NCI-H2171 (cell line): ENCODE measurements around the gene ZNF236.

ENCODE experiments used
- DNase-seq: peaks from one replicate; lab custom pipeline; 2025; lab: John Stamatoyannopoulos, UW

ZNF236 gene

DNA sequence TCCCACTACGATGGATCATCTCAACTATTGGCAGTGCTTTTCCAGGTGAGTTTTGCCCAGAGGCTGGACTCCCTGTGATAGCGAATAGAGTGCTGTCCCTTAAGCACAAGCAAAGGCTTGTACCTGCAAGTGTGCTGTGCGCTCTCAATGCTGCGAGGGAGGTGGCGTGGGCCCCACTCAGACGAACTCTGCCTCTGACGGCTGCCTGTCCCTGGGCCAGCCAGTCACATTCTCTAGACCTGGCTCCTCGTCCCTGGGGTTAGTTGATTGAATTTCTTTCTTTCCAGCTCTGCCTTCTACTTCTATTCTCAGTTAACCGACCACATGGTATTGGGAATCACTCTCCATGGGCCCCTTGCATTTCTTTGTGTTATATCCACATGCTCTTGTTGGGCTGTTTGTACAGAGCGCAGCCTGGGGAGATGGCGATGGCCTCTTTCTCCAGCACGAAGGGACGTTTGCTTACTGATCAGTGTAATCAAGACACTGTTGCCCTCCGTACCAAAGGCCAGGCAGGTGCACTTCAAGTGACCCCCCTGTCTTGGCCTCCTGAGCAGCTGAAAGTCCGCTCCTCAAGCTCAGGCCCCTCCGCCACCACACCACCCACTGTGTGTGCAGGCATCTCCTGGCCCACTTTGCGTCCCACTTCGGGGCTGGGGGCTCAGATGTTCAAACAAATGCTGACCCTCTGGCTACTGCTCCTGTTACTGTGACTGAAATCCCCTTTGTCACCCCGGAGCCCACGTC is 151.3 kb downstream of the ZNF236 start:
- DNase-seq = no peak

DNA sequence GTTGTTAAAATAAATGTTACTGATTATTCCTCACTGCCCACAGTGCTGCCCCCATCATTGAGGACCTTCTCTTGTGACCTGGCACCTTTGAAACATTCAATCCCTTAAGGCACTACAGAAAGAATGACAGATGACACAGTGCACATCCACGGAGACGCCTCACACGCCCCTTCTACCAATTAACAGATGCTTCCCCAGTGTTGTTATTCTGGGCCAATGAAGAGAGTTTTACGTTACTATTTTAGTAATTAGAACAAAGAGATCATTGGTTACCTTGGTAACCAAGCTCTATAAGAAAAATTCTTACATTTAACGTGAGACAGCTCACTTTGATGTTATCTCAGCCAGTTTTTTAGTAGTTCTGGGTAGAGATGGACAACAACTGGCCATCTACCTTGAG is 152.0 kb downstream of the ZNF236 start:
- no peak for DNase-seq

DNA sequence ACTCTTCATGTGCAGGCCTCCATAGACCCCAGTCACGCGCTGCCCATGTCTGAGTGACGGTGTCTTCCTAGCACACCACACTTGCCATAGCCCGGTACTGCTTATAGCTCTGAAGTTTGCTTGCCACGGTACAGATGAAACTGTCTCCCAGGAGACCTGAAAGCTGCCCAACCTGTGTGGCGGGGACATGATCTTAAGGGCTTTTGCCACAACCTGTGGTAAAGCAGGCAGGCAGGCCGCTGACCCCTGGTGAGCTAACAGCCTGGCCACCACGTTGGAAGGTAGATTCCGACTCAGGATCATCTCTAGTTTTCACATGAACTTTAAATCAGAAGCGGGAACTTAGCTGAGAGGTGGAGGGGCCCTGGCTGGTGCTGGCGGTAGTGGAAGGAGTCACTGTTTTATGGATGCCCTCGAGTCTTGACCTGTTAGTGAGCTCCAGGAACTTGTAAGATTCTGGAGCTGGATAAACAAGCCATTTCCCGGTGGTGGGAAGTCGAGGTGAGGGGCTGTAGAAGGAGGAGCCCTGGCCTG is 153.3 kb downstream of the ZNF236 start:
- DNase-seq = no peak

DNA sequence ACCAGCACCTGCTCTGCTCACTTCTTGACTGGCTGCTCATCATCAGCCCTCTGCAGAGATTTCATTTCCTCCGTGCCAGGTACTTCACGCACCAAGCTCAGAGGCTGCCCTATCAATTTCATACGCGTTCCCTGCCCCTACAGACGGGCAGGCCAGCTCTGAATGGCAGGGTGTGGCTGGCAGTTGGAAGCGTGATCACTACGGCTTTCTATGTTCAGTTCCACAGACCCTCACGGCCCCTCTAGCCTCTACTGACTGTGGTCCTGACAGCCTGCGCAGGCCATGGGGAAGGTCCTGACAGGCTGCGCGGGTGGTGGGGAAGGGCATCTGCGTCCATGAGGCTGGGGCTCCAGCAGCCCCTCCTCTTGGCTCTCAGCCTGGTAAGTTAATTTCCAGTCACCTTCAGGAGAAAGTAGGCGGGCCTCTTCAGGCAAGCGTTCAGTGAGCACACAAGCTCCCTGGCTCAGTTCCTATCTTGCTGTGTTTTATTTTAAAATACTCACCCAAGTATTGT is 154.8 kb downstream of the ZNF236 start:
- peak; percentile 29 for DNase-seq

DNA sequence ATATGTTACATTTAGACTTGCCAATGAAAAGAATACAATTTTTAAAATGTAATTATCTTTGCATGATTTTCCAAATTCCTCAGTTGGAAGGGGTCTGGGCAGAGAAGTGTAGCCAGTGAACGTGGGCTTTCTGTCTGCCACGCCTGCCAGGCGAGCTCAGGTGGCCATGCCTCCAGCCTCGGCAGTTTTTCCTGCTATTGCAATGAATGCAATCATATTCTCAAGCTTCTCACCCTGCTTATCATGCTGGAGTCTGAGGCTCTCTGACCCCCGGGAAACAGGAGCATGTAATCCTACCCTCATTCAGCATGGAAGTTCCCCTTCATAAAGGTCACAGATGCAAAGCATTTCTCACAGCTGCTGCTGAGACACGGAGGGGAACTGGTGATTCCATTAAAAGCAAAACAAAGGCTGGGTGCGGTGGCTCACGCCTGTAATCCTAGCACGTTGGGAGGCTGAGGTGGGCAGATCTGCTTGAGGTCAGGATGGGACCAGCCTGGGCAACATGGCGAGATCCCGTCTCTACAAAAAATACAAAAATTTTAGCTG is 155.4 kb downstream of the ZNF236 start:
- DNase-seq = peak; percentile 19

DNA sequence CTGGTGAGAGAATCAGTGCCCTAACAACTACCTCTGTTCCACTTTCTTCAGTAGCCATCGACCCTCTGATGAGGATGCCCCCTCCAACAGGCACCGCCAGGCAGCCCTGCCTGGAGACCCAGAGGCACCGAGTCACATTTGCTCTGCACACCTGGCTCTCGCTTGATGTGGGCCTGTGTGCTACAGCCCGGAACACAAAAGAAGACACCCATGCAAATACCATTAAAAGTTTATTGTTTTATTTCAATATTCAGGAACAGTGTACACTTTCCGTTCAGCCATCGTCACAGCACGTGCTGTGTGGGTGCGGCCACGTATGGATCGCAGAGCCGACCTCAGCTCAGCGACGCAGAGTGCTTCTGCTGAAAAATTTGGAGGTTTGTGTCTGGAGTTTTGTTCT is 156.3 kb downstream of the ZNF236 start:
- no peak for DNase-seq

DNA sequence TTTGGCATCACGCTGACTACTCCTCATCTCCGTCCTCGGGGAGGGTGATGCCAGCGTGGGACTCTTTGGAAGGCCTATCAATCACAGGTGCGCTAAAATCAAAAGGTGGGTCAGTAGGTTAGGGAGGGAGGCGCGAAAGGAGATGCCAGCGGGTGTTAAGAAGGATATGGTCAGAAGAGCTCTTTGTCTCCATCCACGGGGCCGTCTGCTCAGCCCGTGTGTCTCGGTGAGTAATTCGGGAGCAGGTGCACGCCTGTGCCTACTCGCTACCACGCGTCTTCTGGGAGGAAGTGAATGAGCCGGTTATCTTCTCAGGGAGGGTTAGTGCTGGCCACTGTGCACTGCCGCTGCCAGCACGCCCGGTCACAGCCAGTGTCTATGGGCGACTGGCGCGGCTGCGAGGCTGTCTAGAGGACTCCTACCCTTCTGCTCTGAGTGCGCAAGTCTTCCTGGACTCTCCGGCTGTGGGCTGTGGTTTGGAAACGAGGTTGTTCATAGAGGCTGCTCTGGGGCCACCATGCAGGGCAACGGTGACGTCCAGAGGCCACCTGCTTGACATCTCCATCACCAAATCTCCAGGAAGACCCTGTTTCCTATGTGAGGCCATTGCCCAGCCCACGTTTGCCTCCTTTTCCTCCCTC is 156.9 kb downstream of the ZNF236 start:
- DNase-seq = no peak

DNA sequence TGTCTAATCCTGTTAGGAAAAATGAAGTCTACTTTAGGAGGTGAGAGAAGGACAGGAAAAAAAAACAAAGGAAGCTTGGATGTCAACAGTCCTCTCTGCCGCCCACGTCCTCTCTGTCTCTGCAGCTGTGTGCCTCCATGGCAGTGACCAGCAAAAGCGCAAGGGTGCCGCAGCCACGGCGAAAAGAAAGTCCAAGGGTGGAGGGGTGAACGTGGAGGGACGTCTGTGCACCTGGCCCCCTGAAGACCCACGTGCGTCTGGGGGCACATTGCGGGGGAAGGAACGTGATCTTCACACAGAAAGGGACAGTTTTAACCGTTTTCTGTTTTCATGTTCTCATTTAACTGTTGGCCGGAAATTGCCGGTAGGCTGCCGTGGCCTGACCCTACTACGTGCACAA is 157.5 kb downstream of the ZNF236 start:
- no peak for DNase-seq

DNA sequence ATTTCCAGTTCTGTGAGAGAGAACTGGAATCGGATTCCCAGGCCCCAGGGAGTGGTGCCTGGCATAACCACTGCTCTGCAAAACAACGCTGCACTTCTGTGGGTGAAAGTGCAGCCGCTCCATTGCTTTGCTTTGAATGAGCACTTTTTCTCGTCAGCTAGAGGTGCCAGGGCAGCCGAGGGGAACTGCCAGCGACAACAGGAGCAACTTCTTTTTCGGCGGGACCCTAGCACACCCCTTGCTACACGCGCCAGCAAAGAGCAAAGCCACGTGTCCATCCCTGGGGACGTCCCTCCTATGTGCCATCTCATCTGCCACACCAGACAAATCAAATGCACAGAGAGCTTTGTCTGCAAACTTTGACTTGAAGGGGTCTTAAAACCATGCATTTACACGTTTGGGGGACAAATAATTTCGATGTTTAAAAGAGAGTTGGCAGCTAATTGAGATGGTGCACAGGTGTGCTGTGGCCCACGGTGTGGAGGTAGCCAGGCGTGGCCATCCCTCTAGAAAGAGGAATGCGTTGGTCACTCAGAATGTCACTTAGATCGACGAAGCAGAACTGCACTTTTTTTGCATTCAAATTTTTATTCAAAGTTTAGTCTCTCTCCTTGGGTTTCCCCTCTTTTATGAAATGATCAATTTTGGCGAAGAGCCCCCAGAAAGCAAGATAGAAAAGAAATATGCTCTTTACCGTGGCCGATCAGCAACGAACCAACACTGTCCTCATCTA is 158.5 kb downstream of the ZNF236 start:
- DNase-seq = no peak

DNA sequence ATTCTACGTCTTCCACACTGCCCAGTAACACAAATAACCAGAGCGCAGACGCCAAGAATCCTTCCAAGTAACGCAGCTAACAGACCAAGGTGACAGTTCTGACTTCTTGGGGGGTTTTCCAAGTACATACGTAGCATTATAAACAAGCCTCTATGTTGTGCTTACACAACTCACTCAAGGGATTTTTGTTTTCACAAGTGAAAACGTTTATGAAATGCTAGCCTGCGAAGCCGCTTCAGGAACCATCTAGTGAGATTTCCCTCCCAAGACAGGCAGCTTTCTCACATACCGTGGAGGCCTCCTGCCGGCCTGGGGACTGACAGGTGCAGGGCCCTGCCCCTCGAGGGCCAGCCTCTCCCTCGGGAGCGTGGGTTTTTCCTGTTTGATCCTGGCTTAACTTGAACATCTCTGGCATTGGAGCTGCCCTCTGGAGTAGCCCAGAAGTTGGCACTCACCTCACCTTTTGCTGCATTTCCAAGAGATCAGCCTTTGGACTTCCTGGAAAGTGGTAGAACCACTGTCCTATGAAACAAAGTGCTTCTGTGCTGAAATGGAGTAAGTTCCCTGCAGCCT is 159.1 kb downstream of the ZNF236 start:
- DNase-seq = no peak

DNA sequence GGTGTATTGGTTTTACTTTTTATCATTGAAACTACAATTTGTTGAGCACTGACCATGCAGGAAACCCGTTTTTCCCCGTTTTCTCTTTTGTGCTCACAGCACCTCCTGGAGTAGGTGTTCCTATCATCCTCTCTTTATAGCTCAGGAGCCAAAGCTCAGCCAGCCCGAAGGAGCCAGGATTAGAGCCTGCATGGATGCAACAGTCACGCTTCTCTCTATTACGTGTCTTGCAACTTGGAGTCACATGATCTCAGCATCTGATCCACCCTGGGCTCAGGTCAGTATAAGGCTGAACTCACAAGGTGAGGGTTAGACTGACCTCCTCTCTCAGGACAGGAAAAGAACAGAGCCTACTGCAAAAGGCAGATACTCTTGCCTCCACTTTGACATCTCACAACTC is 159.7 kb downstream of the ZNF236 start:
- no peak for DNase-seq

DNA sequence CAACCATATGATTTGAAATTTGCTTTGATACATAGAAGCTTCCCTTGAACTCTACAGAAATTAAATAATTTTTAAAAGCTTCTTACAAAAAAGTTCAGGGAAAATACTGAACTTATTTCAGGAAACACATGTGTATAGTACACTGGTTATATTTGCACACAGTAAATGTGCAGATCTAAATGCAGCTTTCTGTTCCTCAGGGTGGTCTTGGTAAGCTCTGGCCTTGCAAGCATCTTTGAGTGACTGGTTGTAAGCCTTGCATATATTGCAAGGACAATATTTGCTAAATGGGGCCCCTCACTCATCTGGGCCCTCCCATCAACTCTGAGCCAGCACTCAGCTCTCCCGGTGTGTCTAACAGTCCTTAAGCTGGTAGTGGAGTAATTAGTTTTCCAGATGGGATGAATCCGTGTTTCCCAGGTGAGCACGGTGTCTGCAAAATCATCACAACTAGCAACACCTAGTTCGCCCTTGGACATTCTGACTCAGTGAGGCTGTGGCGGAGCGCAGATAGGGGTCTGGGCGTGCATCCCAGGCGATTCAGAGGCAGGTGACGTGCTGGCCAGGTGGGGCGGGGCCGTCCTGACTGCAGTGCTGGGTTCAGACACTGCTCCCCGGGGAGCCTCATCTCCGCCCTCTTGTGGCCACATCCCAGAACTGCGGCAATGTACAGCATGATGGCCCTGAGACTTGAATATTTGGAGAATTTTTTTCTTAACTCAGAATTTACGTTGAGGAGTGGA is 160.7 kb downstream of the ZNF236 start:
- DNase-seq = peak; percentile 35

DNA sequence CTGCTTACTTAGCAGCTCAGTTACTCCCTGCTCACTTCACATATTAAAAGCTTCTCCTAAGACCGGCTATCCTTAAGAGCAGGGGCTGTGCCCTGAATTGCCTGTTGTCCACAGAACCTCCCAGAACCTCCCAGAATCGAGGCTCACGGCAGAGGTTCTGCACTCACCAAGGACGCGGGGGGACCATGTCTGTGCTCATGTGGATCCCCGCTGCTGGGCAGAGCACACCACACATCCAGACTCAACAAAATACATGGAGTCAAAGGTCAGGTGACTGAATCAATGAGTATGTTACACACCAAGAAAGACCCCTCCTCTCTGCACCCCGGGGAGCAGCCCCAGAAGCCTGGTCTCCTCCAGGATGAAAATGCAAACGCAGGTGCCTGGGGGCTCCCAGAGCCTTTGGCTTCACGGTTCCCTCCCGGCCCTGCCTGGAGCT is 161.3 kb downstream of the ZNF236 start:
- no peak for DNase-seq

DNA sequence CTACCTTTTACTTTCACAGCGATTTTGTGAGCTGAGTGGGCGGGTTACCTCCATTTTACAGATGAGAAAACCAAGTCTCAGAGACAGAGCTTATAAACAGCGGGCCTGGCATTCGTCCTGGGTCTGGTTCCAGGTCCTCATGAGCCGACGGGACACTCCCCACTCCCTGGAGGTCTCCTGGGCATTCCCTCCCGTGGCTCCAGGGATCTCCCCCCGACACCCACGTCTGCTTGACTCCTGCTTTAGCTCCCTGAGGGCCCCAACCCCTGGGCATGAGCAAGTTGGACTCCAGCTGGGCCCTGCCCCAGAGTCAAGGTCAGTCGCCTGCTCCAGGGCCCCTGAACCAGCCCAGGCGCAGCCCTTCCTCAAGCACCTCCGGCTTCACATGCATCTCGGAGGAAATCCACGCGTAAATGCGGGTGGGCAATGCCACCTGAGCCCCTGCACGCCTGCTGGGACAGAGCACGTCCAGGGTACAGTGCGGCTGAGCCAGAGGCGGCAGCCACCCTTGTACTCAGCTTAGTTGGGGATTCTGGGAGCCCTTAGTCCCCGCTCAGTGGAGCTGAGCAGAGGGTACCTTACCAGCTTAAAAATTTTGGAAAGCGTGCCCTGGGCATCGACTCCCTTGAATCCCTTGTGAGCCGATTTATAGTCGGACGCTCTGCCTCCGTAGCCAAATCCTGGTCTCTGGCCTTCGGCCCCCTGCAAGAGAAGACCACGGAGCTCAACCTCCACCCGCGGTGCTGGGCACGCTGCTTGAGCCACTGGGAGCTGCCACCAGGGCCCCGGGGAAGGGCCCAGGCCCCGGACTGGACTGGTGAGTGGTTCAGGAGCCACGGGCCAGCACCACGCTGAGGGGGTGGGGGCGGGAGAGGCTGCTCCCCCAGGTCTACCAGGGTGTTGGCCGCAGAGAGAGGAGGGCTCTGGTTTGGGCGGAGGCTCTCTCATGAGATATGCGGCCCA is 162.1 kb downstream of the ZNF236 start:
- no peak for DNase-seq

DNA sequence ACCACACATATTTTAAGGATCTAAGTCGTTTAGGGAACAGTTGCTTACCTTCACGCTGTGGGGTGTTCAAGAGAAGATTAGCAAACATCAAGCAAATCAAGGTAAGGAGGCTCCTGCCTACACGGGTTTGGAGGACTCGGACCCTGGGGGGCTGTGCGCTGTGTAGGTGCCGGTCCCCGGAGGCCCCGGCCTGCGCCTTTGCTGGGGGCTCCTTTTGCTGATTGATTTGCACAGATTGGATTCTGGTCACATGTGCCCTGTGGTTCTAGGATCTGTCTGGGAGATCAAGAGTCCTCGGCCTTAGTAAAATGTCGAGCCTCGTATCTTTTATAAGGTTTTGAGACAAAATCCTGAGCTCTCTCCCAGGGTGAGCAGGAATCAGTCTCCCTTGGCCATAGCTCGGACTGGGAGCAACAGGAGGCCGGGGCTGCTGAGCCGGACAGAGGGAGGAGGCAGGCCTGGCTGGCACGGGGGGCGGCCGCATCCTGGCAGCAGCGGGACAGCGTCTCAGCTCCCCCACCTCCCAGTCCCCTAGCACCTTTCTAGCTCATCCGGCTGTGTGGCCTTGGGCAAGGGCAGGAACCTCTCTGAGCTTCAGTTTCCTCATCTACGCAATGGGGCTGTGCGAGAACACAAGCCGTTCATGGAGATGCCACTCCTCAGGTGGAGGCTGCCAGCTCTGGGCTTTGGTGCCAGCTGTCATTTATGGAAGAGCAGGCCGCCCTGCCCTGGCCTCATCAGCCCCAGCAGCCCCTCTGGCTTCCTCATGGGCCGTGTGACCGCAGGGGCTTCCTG is 163.0 kb downstream of the ZNF236 start:
- no peak for DNase-seq

DNA sequence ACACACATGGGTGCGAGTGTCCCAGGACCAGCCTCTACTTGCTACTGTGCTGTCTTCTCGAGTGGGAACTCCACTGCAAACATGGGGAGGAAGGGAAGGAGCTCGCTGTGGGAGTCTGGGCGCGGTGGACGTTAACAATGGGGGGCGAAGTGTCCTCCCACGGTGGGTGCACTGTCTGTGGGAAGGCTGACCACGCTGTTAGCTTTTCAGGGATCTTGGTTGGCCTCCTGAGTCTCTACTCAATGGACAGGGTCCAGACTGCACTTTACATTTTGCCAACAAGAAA is 163.5 kb downstream of the ZNF236 start:
- DNase-seq = no peak

DNA sequence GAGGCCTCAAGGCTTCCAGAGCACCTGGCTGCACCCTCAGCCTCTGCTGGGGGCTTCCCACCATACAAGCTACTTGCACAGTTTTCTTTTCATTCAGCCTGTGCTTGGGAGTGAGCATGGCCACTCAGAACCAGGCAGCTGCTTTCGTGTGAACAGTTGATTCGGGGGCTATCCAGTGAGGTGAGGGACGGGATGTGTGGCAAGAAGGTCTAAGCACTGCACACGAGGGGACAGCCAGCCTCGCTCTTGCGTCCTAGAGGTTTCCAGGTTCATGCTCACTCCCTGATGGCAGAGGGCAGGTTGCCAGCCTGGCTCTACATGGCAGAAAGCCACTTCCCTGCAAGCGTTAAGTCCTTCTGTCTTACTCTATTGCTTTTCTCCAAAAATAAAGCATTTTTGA is 164.0 kb downstream of the ZNF236 start:
- DNase-seq = no peak

DNA sequence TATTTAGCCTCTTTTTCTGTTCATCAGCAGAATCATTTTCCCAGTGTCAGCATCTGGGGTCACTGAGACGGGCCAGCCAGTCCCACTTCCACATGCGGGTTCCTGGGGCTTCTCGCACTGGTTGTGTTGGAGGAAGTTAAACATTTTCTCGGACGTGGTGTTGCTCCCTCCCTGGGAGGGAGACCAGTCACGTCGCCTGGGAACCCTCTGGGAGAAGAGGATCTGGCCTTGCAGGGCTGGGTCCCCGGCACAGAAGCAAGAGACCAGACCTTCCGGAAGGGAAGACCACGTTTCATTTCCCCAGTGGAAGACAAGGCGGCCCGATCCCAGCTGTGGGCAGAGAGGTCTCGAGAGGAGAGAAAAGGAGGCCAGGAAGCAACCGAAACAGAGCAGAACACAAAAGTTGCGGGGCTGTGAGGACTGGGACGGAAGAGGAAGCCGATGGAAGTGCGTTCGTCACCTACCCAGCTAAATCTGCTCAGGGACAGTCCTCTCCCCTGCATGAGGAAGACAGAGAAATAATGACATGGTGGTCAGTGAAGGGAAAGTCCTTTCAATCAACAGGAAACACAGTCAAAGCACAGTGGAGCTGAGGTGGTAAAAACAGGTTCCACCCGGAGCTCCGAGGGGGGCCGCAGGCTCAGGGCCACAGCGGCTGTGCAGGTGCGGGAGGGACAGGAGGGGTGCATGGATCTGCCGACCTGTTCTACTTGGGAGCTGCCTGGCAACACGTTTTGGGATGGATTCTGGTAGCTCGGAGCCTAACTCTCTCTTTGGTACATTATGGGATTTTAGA is 165.9 kb downstream of the ZNF236 start:
- no peak for DNase-seq
